HepG2 (cell line): ENCODE data around the gene ST6GALNAC2. TPM values are rescaled to one million over a fixed set of nuclear protein-coding genes. Genes with fewer than 3 reads are reported as not detected.
A peak's percentile ranks its signal among the peaks of the same experiment; 100 is the strongest.

Experiments used
- GZF1 ChIP-seq: sonication (generic); formaldehyde crosslinking; IDR thresholded peaks from 2 replicates; pipeline ENCODE4 v1.5.1; 2020; ENCODE audit warnings: mild to moderate bottlenecking, missing genetic modification reagents
- JARID2 ChIP-seq: sonication (generic); formaldehyde crosslinking; IDR thresholded peaks from 2 replicates; pipeline ENCODE4 v1.8.1; 2023; ENCODE audit warnings: missing genetic modification reagents, inconsistent platforms; ENCODE audit not compliant: insufficient replicate concordance
- KDM5B ChIP-seq: sonication (generic); formaldehyde crosslinking; IDR thresholded peaks from 2 replicates; pipeline ENCODE4 v1.4.0; 2020; ENCODE audit warnings: missing genetic modification reagents, mild to moderate bottlenecking, borderline replicate concordance
- MTA1 ChIP-seq: sonication (generic); formaldehyde crosslinking; IDR thresholded peaks from 2 replicates; pipeline ENCODE4 v1.4.0; 2020; ENCODE audit warnings: missing genetic modification reagents, mild to moderate bottlenecking, borderline replicate concordance
- MZF1 ChIP-seq: sonication (generic); formaldehyde crosslinking; IDR thresholded peaks from 2 replicates; pipeline ENCODE4 v1.8.1; 2023; ENCODE audit warnings: mild to moderate bottlenecking, missing genetic modification reagents, borderline replicate concordance
- NR2C2 ChIP-seq: sonication (generic); formaldehyde crosslinking; IDR thresholded peaks from 2 replicates; pipeline ENCODE4 v1.4.0; 2020; ENCODE audit warnings: missing genetic modification reagents, mild to moderate bottlenecking, moderate library complexity, borderline replicate concordance
- NR3C1 ChIP-seq: sonication (generic); formaldehyde crosslinking; IDR thresholded peaks from 2 replicates; pipeline ENCODE4 v1.4.0; 2020; ENCODE audit warnings: missing genetic modification reagents
- RAD21 ChIP-seq: fragments of 450-650 bp; formaldehyde crosslinking; IDR thresholded peaks from 2 replicates; pipeline ENCODE4 v1.5.0; 2020; ENCODE audit warnings: mild to moderate bottlenecking
- RARA ChIP-seq: IDR thresholded peaks from 2 replicates; pipeline ENCODE4 v1.6.1; 2016; ENCODE audit warnings: missing genetic modification reagents, missing compliant biosample characterization
- SALL2 ChIP-seq: sonication (generic); formaldehyde crosslinking; IDR thresholded peaks from 2 replicates; pipeline ENCODE4 v1.8.1; 2023; ENCODE audit warnings: mild to moderate bottlenecking, missing genetic modification reagents, inconsistent platforms
- TBX2 ChIP-seq: sonication (generic); formaldehyde crosslinking; IDR thresholded peaks from 2 replicates; pipeline ENCODE4 v1.5.0; 2020; ENCODE audit warnings: missing genetic modification reagents, mild to moderate bottlenecking, borderline replicate concordance
- ZFX ChIP-seq: sonication (generic); formaldehyde crosslinking; IDR thresholded peaks from 2 replicates; pipeline ENCODE4 v1.4.0; 2020; ENCODE audit warnings: mild to moderate bottlenecking, low read depth, missing genetic modification reagents, moderate library complexity
- ZMYM2 ChIP-seq: sonication (generic); formaldehyde crosslinking; IDR thresholded peaks from 2 replicates; pipeline ENCODE4 v1.8.0; 2022; ENCODE audit warnings: mild to moderate bottlenecking, missing genetic modification reagents
- ZNF225 ChIP-seq: sonication (generic); formaldehyde crosslinking; IDR thresholded peaks from 2 replicates; pipeline ENCODE4 v1.4.0; 2020; ENCODE audit warnings: mild to moderate bottlenecking, missing genetic modification reagents
- polyA plus RNA-seq, 8 experiments: library from polyadenylated mRNA; depleted of rRNA in 3 of 8; stranded (reverse) in 7 of 8; unstranded in 1 of 8; fragments of >200 nt; fragmentation: Illumina TruSeq in 4 of 8; extraction: Trizol in 4 of 8; gene quantifications; 2 replicates each; pipeline versions ENCODE4 v1.2.1 to v1.2.3, GENCODE V29; 2011 to 2016; ENCODE audit warnings: low read depth in 4 of 8, missing spikeins in 1 of 8, mixed read lengths in 1 of 8; ENCODE audit not compliant: insufficient read depth in 1 of 8
- total RNA-seq, 5 experiments: library from RNA; depleted of rRNA; stranded (reverse); fragments of >200 nt; fragmentation: Illumina TruSeq; extraction: Trizol; gene quantifications; 2 replicates each; pipeline ENCODE4 v1.2.3, GENCODE V29; 2016; ENCODE audit warnings: low read depth in 1 of 5
- TF ChIP-seq, protein P1 (sequence below): sonication (generic); formaldehyde crosslinking; IDR thresholded peaks from 2 replicates; pipeline ENCODE4 v1.4.0; 2020; ENCODE audit warnings: mild to moderate bottlenecking, low read depth, missing genetic modification reagents
- TF ChIP-seq, protein P2 (sequence below): sonication (generic); formaldehyde crosslinking; IDR thresholded peaks from 2 replicates; pipeline ENCODE4 v1.5.1; 2020; ENCODE audit warnings: mild to moderate bottlenecking, moderate library complexity, missing genetic modification reagents
- TF ChIP-seq, protein P3 (sequence below): sonication (generic); formaldehyde crosslinking; IDR thresholded peaks from 2 replicates; pipeline ENCODE4 v1.8.0; 2022; ENCODE audit warnings: mild to moderate bottlenecking, missing genetic modification reagents, borderline replicate concordance
- TF ChIP-seq, protein P4 (sequence below): sonication (generic); formaldehyde crosslinking; IDR thresholded peaks from 2 replicates; pipeline ENCODE4 v1.5.1; 2020; ENCODE audit warnings: missing genetic modification reagents, mild to moderate bottlenecking, borderline replicate concordance
- TF ChIP-seq, protein P5 (sequence below): sonication (generic); formaldehyde crosslinking; IDR thresholded peaks from 2 replicates; pipeline ENCODE4 v1.5.1; 2020; ENCODE audit warnings: missing genetic modification reagents, mild to moderate bottlenecking, borderline replicate concordance

ST6GALNAC2 gene
- total and polyA plus RNA-seq, 2 of the 13 experiments (the other 11 are each of a cell fraction or from before 2014, with no cell fraction given), result 0.12 to 0.49 TPM

DNA sequence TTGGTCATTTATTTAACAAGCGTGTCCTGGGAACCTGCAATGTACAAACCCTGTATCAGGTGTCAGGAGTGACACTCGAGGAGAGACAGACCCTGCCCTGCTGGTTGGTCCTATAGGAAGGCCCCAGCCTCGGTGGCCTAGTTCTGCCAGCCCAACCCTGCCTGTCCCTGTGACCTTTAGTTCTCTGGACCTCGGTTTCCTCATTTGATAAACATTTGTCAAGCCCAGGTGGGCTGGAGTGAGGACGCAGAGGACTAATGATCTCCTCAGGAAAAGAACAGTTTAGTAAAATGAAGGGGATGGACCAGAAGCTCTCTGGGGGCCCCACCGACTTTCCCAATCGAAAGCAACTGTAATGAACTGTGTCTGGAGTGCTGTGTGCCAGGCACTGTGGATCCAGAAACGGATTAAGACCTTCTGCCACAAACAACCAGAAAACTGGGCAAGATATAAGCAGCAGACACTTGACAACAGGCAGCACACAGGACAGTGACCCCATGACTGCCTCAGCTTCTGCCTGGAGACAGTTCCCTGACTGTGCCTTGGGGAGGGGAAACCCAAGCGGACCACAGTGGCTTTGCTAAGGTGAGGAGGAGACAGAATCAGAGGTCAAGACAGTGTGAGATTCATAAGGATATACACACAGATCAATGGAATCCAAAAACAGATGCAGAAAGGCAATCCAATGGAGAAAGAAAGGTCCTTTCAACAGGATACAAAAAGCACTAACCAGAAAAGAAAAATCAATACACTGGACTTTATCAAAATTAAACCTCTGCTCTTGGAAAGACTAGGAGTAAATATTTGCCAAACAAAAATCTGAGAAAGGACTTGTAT is 37.1 kb downstream of the ST6GALNAC2 start (continued):
- TF ChIP-seq RARA (CRISPR knock-in tag) (peak; percentile 65), SALL2 (CRISPR knock-in tag) (no peak), ZMYM2 (no peak), TBX2 (CRISPR knock-in tag) (peak; percentile 77; the same call in 1 of the 2 replicates), NR2C2 (peak; percentile 65; the same call in 1 of the 2 replicates), ZNF225 (CRISPR knock-in tag) (no peak), GZF1 (peak; percentile 79; the same call in 1 of the 2 replicates), MZF1 (no peak), MTA1 (CRISPR knock-in tag) (peak; percentile 25; the same call in 1 of the 2 replicates), RAD21 (no peak), NR3C1 (no peak), ZFX (CRISPR knock-in tag) (peak; percentile 80), JARID2 (CRISPR knock-in tag) (no peak), KDM5B (no peak; the same call in 1 of the 2 replicates)
- TF ChIP-seq, protein P1, sequence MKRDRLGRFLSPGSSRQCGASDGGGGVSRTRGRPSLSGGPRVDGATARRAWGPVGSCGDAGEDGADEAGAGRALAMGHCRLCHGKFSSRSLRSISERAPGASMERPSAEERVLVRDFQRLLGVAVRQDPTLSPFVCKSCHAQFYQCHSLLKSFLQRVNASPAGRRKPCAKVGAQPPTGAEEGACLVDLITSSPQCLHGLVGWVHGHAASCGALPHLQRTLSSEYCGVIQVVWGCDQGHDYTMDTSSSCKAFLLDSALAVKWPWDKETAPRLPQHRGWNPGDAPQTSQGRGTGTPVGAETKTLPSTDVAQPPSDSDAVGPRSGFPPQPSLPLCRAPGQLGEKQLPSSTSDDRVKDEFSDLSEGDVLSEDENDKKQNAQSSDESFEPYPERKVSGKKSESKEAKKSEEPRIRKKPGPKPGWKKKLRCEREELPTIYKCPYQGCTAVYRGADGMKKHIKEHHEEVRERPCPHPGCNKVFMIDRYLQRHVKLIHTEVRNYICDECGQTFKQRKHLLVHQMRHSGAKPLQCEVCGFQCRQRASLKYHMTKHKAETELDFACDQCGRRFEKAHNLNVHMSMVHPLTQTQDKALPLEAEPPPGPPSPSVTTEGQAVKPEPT (CRISPR knock-in tag), result 0 out of 2 replicates have a peak, but pooled peaks have one; percentile 59
- TF ChIP-seq, protein P2, sequence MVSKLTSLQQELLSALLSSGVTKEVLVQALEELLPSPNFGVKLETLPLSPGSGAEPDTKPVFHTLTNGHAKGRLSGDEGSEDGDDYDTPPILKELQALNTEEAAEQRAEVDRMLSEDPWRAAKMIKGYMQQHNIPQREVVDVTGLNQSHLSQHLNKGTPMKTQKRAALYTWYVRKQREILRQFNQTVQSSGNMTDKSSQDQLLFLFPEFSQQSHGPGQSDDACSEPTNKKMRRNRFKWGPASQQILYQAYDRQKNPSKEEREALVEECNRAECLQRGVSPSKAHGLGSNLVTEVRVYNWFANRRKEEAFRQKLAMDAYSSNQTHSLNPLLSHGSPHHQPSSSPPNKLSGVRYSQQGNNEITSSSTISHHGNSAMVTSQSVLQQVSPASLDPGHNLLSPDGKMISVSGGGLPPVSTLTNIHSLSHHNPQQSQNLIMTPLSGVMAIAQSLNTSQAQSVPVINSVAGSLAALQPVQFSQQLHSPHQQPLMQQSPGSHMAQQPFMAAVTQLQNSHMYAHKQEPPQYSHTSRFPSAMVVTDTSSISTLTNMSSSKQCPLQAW, result peak; percentile 32; the same call in 1 of the 2 replicates
- TF ChIP-seq, protein P3, sequence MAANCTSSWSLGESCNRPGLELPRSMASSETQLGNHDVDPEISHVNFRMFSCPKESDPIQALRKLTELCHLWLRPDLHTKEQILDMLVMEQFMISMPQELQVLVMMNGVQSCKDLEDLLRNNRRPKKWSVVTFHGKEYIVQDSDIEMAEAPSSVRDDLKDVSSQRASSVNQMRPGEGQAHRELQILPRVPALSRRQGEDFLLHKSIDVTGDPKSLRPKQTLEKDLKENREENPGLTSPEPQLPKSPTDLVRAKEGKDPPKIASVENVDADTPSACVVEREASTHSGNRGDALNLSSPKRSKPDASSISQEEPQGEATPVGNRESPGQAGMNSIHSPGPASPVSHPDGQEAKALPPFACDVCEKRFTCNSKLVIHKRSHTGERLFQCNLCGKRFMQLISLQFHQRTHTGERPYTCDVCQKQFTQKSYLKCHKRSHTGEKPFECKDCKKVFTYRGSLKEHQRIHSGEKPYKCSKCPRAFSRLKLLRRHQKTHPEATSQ (CRISPR knock-in tag), result no peak
- TF ChIP-seq, protein P4, sequence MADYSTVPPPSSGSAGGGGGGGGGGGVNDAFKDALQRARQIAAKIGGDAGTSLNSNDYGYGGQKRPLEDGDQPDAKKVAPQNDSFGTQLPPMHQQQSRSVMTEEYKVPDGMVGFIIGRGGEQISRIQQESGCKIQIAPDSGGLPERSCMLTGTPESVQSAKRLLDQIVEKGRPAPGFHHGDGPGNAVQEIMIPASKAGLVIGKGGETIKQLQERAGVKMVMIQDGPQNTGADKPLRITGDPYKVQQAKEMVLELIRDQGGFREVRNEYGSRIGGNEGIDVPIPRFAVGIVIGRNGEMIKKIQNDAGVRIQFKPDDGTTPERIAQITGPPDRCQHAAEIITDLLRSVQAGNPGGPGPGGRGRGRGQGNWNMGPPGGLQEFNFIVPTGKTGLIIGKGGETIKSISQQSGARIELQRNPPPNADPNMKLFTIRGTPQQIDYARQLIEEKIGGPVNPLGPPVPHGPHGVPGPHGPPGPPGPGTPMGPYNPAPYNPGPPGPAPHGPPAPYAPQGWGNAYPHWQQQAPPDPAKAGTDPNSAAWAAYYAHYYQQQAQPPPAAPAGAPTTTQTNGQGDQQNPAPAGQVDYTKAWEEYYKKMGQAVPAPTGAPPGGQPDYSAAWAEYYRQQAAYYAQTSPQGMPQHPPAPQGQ (CRISPR knock-in tag), result no peak
- TF ChIP-seq, protein P5, sequence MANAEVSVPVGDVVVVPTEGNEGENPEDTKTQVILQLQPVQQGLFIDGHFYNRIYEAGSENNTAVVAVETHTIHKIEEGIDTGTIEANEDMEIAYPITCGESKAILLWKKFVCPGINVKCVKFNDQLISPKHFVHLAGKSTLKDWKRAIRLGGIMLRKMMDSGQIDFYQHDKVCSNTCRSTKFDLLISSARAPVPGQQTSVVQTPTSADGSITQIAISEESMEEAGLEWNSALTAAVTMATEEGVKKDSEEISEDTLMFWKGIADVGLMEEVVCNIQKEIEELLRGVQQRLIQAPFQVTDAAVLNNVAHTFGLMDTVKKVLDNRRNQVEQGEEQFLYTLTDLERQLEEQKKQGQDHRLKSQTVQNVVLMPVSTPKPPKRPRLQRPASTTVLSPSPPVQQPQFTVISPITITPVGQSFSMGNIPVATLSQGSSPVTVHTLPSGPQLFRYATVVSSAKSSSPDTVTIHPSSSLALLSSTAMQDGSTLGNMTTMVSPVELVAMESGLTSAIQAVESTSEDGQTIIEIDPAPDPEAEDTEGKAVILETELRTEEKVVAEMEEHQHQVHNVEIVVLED (CRISPR knock-in tag), result peak; percentile 25; the same call in 1 of the 2 replicates
